Activated B cell treated with CpG ODN at 0.5 μM for 24 hours (primary cell): ENCODE measurements around the gene SHC2. TPM values are rescaled to one million over a fixed set of nuclear protein-coding genes. Genes with fewer than 3 reads are reported as not detected.

Experiments
- ATAC-seq: fragments of 200-7000 bp; cut with Tn5 transposase; one replicate; pipeline ENCODE4 v1.10.0; 2021; ENCODE audit warnings: low read depth, mild to moderate bottlenecking, moderate library complexity
- CTCF ChIA-PET: fragments of 350-600 bp; sonication (Branson Sonifier 250); formaldehyde crosslinking; loops from one replicate; lab custom pipeline; 2021; ENCODE audit warnings: antibody characterized with exemption; lab: Charles Lee
- POLR2A ChIA-PET: fragments of 350-600 bp; sonication (Branson Sonifier 250); formaldehyde crosslinking; loops from one replicate; lab custom pipeline; 2021; ENCODE audit warnings: antibody characterized with exemption; lab: Charles Lee
- DNase-seq: peaks from one replicate; pipeline ENCODE4 v3.0.0; 2022
- H3K27ac Mint-ChIP-seq: one replicate; pipeline ENCODE4 v1.8.0; 2020; ENCODE audit warnings: mixed read lengths
- H3K27me3 Mint-ChIP-seq: one replicate; pipeline ENCODE4 v1.8.0; 2021; ENCODE audit warnings: mixed read lengths
- H3K36me3 Mint-ChIP-seq: one replicate; pipeline ENCODE4 v1.8.0; 2021; ENCODE audit warnings: low read depth, mixed read lengths
- H3K4me1 Mint-ChIP-seq: one replicate; pipeline ENCODE4 v1.8.0; 2021; ENCODE audit warnings: mixed read lengths
- H3K4me3 Mint-ChIP-seq: one replicate; pipeline ENCODE4 v1.8.0; 2020; ENCODE audit warnings: mild to moderate bottlenecking, mixed read lengths
- H3K9me3 Mint-ChIP-seq: one replicate; pipeline ENCODE4 v1.8.0; 2020; ENCODE audit warnings: mixed read lengths
- intact Hi-C: fragments of 100-400 bp; cut with micrococcal nuclease; formaldehyde crosslinking; loops from one replicate; pipeline ENCODE4 v1.15.1; 2024
- total RNA-seq: library from RNA; stranded (reverse); gene quantifications from 2 replicates; pipeline ENCODE4 v1.2.3, GENCODE V29; 2022
- TF ChIP-seq, protein P1 (sequence below): fragments of 200-600 bp; IDR thresholded peaks from one replicate; pipeline ENCODE4 v1.8.0; 2022; ENCODE audit warnings: antibody characterized with exemption, mild to moderate bottlenecking

SHC2 gene
- total RNA-seq, 1 donor from 2014 or later: not detected

DNA sequence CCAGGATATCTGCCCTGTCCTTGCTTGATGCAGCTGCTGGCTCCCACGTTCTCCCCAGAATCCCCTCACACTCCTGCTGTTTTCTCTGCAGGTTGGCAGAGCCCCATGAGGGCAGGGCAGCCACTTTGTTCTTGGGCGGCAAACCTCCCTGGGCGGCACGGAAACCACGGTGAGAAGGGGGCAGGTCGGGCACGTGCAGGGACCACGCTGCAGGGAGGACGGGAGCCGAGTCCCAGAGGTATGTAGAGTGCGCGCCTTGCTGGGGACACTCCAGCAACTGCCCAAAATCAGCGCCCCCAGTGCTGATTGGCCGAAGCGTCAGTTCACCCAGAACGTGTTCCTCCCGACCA is 86.0 kb downstream of the SHC2 start:
- CTCF ChIA-PET: no interaction called here
- POLR2A ChIA-PET: no interaction called here
- Mint-ChIP-seq H3K27ac (no peak overlapping the region), H3K4me3 (no peak overlapping the region), H3K4me1 (no peaks in the 10 kb centered on the region), H3K36me3 (no peaks in the 10 kb centered on the region), H3K27me3 (peaks cover 19% of the 10 kb centered on the region), H3K9me3 (no peaks in the 10 kb centered on the region)
- ATAC-seq (no peak), DNase-seq (no peak)
- TF ChIP-seq, protein P1, sequence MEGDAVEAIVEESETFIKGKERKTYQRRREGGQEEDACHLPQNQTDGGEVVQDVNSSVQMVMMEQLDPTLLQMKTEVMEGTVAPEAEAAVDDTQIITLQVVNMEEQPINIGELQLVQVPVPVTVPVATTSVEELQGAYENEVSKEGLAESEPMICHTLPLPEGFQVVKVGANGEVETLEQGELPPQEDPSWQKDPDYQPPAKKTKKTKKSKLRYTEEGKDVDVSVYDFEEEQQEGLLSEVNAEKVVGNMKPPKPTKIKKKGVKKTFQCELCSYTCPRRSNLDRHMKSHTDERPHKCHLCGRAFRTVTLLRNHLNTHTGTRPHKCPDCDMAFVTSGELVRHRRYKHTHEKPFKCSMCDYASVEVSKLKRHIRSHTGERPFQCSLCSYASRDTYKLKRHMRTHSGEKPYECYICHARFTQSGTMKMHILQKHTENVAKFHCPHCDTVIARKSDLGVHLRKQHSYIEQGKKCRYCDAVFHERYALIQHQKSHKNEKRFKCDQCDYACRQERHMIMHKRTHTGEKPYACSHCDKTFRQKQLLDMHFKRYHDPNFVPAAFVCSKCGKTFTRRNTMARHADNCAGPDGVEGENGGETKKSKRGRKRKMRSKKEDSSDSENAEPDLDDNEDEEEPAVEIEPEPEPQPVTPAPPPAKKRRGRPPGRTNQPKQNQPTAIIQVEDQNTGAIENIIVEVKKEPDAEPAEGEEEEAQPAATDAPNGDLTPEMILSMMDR: no peak
- intact Hi-C loops: no loop called here

DNA sequence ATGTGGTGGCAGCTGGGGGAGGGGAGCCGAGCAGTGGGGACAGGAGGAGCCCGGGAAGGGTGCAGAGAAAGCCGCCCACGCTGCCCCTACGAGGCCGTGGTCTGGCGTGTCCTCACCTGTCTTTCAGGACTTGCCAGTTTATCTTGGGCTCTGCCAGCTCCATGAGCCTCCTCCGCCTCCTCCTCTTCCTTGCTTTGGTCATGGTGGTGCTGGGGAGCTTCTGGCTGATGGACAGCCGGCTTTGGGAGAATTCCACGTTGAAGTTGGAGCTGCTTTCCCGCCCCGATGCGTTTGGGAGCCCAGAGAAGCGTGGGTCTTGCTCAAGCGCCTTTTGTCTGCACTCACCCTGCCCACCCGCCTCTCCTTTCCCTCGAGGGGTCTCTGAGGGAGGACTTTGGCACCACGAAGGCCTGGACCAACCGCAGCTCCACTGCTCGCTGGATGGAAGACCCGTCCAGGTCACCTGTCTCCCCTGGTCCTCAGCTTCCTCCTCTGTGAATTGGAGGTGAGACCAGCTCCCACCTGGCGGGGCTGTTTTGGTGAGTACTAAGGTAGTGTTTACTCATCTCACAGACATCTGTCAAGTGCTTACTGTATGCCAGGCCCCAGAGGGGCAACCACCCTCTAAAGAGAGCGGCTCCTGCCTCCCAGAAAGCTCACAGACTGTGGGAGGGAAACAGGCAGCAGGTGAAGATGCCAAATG is 86.5 kb downstream of the SHC2 start:
- no peak overlapping the region for H3K4me3 Mint-ChIP-seq

DNA sequence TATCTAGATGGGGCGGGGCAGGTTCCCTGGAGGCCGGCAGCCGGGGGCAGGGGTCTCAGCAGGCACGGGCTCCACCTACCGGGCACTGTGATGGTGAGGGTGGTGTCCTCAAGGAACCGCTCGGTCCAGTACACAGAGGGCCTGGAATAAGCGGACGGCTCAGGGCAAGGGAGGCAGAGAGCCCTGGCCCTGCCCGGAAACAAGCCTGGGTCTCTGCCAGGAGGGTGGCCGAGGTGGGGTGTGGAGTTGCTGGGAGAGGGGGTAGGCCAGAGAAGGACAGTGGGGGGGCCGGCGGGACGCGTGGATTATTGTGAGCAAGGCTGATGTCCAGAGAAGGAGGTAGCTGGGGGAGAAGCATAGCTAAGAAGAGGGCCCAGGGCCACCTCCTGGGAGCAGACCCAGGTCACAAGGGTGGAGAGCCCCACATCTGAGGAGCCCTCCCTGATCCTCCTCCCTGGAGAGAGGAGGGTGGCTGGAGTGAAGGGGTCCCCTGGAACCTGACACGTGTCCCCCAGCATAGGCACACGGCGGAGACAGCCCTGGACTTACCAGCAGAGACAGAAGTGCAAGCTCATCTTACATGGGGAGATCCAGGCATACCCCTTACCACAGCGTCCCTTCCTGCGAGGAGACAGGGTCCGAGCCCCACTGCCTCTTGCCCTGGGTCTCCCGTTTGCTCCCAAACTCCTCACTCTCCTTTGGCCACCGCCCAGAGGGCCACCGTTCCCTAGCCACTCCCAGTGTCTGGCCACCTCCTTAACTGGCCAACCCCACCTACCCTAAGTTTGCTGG is 87.2 kb downstream of the SHC2 start:
- DNase-seq (no peak), ATAC-seq (no peak)
- POLR2A ChIA-PET: no interaction called here
- H3K9me3 Mint-ChIP-seq: no peaks in the 10 kb centered on the region
- CTCF ChIA-PET: no interaction called here
- H3K36me3 Mint-ChIP-seq: no peaks in the 10 kb centered on the region
- peaks cover 21% of the 10 kb centered on the region for H3K27me3 Mint-ChIP-seq
- intact Hi-C loops: no loop called here
- TF ChIP-seq, protein P1: no peak
- no peaks in the 10 kb centered on the region for H3K4me1 Mint-ChIP-seq
- H3K4me3 Mint-ChIP-seq: no peak overlapping the region
- no peak overlapping the region for H3K27ac Mint-ChIP-seq

More for the DNA sequence above, 86.5 kb downstream of the SHC2 start:
- Mint-ChIP-seq H3K27me3 (peaks cover 19% of the 10 kb centered on the region), H3K4me1 (no peaks in the 10 kb centered on the region), H3K9me3 (no peaks in the 10 kb centered on the region), H3K36me3 (no peaks in the 10 kb centered on the region), H3K27ac (no peak overlapping the region)
- ChIA-PET CTCF (no interaction called here), POLR2A (no interaction called here)
- no peak for DNase-seq
- no peak for ATAC-seq
- TF ChIP-seq, protein P1: no peak
- intact Hi-C loops: no loop called here

DNA sequence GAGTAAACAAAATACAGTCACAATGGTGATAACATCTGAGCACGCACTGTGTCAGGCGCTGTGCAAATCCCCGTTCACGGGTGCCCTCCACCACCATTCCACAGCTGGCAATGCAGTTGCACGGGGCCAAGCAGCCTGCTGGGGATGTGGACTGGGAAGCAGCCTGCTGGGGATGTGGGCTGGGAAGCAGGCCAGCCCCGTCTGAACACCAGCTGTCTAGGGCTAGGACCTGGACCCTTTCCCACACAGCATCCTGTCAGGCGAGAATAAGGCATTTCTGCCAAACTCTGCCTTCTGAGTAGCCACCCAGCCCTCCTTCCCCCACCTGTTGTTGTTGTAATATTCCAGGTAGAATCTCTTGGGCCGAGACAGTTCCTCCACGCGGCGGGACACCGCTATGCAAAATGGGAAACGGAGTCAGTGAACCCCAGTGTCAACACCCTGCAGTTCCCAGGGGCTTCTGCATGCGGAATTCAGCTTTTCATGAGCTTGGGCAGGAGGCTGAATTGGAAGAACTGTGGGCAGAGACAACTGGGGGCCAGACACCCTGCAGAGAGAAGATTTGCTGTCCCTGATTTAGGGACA is 88.4 kb downstream of the SHC2 start:
- Mint-ChIP-seq H3K4me3 (no peak overlapping the region), H3K4me1 (no peaks in the 10 kb centered on the region), H3K36me3 (no peaks in the 10 kb centered on the region), H3K27ac (no peak overlapping the region), H3K9me3 (no peaks in the 10 kb centered on the region), H3K27me3 (peaks cover 22% of the 10 kb centered on the region)
- ChIA-PET POLR2A (no interaction called here), CTCF (no interaction called here)
- ATAC-seq (no peak), DNase-seq (no peak)
- TF ChIP-seq, protein P1: no peak
- intact Hi-C loops: no loop called here

DNA sequence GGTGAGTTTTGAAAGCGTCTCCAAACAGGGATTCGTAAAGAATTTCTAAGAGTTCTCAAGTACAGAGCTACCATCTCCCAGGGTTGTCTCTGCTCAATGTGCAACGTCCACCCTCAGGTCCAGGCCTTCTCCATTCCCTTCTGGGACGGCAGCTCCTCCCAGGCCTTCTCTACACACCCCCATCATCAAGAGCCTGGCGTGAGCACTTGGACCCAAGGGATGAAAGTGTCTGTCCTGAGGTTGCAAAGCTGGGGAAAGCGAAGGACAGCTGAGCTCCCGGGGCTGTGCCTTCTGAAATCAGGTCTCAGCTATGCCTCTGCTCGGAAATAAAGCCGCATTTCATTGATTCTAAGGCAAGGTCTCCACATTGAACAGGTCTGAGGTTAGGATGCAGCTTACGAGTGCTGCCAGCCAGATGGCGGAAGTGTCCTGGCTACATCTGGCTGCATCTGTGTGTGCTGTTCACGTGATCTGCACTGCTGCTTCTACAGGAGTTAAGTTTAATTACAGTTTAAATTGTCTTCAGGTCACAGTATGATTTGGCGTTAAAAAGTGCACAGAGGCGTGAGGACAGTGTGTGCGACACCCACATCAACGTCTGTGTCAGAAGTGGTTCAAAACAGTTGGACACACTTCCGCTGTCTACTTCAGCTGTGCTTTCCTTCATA is 89.2 kb downstream of the SHC2 start:
- ChIA-PET CTCF (no interaction called here), POLR2A (no interaction called here)
- H3K4me1 Mint-ChIP-seq: no peaks in the 10 kb centered on the region
- ATAC-seq (no peak), DNase-seq (no peak)
- intact Hi-C loops: no loop called here
- no peak overlapping the region for H3K4me3 Mint-ChIP-seq
- no peak overlapping the region for H3K27ac Mint-ChIP-seq
- H3K27me3 Mint-ChIP-seq: peaks cover 25% of the 10 kb centered on the region
- TF ChIP-seq, protein P1: no peak
- H3K36me3 Mint-ChIP-seq: no peaks in the 10 kb centered on the region
- H3K9me3 Mint-ChIP-seq: no peaks in the 10 kb centered on the region
